Mesodermal cell (in vitro differentiated cells): ENCODE measurements around the gene CCDC18.
"Not testable (repeated sequence)": the region's sequence is repeated elsewhere in the genome, so short reads cannot be mapped to it uniquely, and the experiment has no call there.

ENCODE experiments used
- H3K27ac ChIP-seq: 2 replicates; pipeline ENCODE4 v1.7.0; 2013; ENCODE audit warnings: mild to moderate bottlenecking, low read depth, low read length, moderate library complexity; ENCODE audit not compliant: severe bottlenecking
- H3K36me3 ChIP-seq: 2 replicates; pipeline ENCODE4 v1.7.1; 2013; ENCODE audit warnings: mild to moderate bottlenecking, low read length, moderate library complexity; ENCODE audit not compliant: control insufficient read depth, insufficient read depth
- H3K4me1 ChIP-seq: one replicate; pipeline ENCODE4 v1.7.1; 2013; ENCODE audit warnings: mild to moderate bottlenecking, low read length; ENCODE audit not compliant: insufficient read depth, control insufficient read depth, poor library complexity, severe bottlenecking
- H3K4me3 ChIP-seq: 2 replicates; pipeline ENCODE4 v1.7.0; 2013; ENCODE audit warnings: low read length, control low read depth, mild to moderate bottlenecking; ENCODE audit not compliant: insufficient read depth, poor library complexity, severe bottlenecking; ENCODE audit errors: extremely low read depth
- H3K9me3 ChIP-seq: 2 replicates; pipeline ENCODE4 v1.7.1; 2013; ENCODE audit warnings: mild to moderate bottlenecking, low read length, moderate library complexity; ENCODE audit not compliant: control insufficient read depth
- WGBS, 2 experiments: methylation state at CpG; one replicate each; pipeline ENCODE4 v1.1.5; 2013; ENCODE audit warnings: missing lambda C conversion rate in 2 of 2; ENCODE audit not compliant: insufficient coverage in 2 of 2; 5-methylcytosine and 5-hydroxymethylcytosine counted together

CCDC18 gene

DNA sequence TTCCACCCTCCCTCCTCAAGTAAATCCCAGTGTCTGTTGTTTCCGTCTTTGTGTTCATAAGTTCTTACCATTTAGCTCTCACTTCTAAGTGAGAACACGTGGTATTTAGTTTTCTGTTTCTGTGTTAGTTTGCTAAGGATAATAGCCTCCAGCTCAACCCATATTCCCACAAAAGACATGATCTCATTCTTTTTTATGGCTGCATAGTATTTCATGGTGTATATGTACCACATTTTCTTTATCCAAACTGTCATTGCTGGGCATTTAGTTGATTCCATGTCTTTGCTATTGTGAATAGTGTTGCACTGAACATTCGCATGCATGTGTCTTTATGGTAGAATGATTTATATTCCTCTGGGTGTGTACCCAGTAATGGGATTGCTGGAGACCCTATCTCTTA is 5.9 kb upstream of the CCDC18 start:
- H3K36me3 ChIP-seq = peaks cover 23% of the 10 kb centered on the region
- WGBS, 2 experiments = no CpG with 5 or more reads among the region's 3 CpGs

DNA sequence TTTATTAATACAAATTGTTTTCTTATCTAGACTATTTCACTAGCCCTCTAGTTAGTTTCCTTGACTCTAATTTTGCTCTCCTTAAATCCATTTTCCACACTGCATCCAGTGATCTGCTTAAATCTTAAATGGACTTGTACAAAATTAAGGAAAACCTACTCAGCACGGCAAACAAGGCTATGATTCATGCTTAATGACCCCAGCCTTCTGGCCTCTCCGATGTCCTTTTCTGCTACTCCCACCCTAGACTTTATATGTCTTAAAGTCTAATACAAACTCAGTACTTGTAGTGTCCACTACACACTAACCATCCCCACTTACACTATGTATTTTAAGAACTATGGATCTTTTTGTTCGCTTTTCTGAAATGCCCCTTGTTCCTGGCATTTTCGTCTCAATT is 2.5 kb upstream of the CCDC18 start:
- peaks cover 19% of the 10 kb centered on the region for H3K36me3 ChIP-seq
- peak overlapping the region; percentile 79 for H3K4me3 ChIP-seq
- H3K27ac ChIP-seq = no peak overlapping the region
- WGBS, 2 experiments = 58 to 84% methylated on average over 4 of the region's 4 CpGs
- H3K4me1 ChIP-seq = no peaks in the 10 kb centered on the region
- H3K9me3 ChIP-seq = no peaks in the 10 kb centered on the region

More for the DNA sequence above, 5.9 kb upstream of the CCDC18 start:
- H3K4me3 ChIP-seq, H3K27ac ChIP-seq, H3K4me1 ChIP-seq, H3K9me3 ChIP-seq: not testable (repeated sequence)

DNA sequence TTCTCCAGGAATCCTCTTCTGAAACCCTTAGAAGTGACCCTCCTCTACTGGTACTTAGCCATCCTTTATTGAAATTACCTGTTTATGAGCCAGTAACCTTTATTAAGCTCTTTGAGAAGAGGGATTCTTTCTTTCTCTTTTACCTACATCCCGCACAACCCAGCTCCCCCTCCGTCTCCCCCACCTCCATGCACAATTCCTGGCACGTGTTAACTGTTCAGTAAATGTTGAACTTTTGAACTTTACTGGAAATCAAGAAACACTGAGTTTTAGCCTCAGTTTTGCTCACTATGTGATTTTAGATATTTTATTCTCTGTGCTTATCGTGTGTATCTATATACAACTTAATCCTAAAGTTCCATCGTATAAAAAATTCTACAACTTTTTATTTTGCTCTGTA is 2.1 kb upstream of the CCDC18 start:
- H3K36me3 ChIP-seq = peaks cover 19% of the 10 kb centered on the region
- H3K27ac ChIP-seq = no peak overlapping the region
- H3K4me1 ChIP-seq = no peaks in the 10 kb centered on the region
- peak overlapping the region; percentile 79 for H3K4me3 ChIP-seq
- no peaks in the 10 kb centered on the region for H3K9me3 ChIP-seq
- no CpG with 5 or more reads among the region's 5 CpGs for WGBS, 2 experiments

DNA sequence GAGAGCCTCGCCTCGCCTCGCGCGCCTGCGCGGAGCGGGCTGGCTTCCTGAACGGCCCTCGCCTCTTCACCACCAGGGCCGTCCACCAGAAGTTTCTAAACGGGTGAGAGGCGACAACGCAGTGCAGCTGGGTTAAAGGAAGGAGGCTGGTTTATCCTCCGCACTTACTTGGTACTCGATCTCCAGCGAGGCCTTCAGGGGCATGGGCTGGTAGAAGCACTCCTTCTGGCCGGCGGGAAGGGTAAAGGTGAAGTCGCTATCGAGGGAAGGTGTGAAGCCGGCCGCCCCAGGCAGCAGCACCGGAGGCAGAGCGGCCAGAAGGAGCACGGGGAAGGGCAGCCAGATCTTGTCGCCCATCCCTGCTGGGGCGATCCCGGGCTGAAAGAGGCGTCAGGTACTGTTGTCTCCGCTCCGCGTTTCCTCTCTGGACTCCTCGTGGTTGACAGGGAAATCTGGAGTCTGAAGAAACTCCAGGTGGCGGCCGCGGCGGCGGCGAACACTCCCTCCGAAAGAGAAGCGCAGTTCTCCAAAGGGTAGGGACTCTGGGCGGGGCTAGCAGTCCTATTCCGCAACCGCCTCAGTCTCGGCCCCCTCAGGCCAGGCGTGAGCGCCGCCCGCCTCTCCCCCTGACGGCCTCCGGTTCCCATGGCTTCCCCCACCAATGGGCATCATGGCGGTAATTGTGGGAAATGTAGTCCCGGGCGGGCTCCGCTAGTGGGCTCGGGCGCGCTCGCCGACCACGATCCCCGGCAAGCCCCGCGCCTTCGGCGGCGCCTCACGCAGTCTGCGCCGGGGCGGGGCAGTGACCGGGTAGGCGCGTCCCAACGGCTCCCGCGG is 420 bp upstream of the CCDC18 start, which contains the start of gene TMED5:
TSS of gene TMED5 (minus strand) at position 528 of the 837 bp plus-strand sequence. CDS start at position 357, 171 bp downstream.
- Histone ChIP-seq H3K9me3 (no peaks in the 10 kb centered on the region), H3K4me3 (peak within 1 kb of the TSS; percentile 79), H3K36me3 (peaks cover 12% of the 10 kb centered on the region), H3K27ac (peak within 1 kb of the TSS; percentile 92), H3K4me1 (no peaks in the 10 kb centered on the region)
- WGBS, 2 experiments = 0% methylated on average over 53 to 57 of the region's 78 CpGs

DNA sequence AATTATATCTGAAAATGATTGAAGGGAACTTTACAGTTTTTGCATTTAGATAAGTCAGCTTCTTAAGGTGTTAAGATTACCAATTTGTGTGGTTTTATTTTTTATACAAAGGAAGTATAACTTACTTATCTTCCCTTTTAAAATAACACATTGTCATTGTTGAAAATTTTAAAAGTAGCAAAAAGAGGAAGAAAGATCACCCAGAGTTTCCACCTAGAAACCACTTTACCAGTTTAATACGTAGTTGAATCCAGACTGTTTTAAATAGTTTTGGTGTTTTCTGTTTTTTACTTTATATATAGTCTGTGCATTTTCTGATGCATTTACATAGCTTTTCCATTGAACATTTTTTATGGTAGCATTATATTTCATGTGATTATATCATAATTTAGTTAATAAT is 6.1 kb downstream of the CCDC18 start:
- no peak overlapping the region for H3K27ac ChIP-seq
- H3K36me3 ChIP-seq = peaks cover 20% of the 10 kb centered on the region
- no CpG with 5 or more reads among the region's 1 CpG for WGBS, 2 experiments
- H3K4me3 ChIP-seq = no peak overlapping the region
- no peaks in the 10 kb centered on the region for H3K9me3 ChIP-seq
- no peaks in the 10 kb centered on the region for H3K4me1 ChIP-seq

DNA sequence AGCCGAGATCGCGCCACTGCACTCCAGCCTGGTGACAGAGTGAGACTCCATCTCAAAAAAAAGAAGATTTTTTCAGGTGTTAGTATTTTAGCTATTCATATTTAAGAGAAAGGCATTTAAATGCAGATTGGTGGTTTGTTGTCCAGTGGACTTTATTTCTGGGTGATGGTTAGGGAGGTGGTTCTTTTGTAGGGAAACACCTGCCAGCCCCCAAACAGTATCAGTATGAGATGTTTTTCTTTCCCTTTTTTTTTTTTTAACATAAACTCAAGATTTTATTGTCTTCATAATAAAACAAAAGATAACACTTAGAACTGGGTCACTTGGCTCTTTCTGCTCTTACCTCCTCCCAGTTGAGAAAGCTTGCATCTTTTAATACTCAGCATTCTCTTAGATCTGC is 9.9 kb downstream of the CCDC18 start:
- Histone ChIP-seq H3K27ac (no peak overlapping the region), H3K9me3 (no peaks in the 10 kb centered on the region), H3K4me3 (no peak overlapping the region), H3K4me1 (no peaks in the 10 kb centered on the region), H3K36me3 (peaks cover 37% of the 10 kb centered on the region)
- WGBS, 2 experiments = 100% methylated on average over 3 of the region's 3 CpGs; no CpG with 5 or more reads in 1 of the 2 experiments

DNA sequence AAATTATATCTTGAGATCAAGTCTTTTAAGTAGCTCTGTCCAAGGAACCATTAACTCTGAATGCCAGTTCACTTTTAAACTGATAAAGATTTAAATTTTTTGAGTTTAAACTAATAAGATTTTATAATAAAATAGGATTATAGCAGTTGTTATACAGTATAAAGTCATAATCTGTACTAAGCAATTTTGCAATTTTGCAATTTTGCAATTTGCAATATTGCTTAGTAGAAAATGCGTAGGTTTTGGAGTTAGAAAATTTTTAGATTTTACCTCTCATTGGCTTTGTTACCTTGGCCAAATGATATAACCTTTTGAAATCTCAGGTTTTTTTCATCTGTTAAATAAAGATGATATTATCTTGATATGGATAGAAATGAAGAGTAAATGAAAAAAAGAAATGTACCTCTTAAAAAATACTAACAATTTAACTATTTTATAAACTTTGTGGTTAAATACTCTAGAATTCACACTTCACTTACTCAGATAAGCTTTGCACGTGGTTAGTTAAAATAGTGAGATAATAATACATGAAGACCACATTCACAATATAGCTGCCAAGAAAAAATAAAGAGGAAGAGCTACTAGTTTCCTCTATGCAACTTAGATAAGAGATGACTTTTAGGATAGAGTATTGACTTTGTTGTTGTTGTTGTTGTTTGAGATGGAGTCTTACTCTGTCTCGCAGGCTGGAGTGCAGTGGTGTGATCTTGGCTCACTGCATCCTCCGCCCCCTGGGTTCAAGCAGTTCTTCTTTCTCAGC is 13.9 kb downstream of the CCDC18 start:
- Histone ChIP-seq H3K36me3 (peaks cover 42% of the 10 kb centered on the region), H3K9me3 (no peaks in the 10 kb centered on the region), H3K4me3 (no peak overlapping the region), H3K27ac (no peak overlapping the region), H3K4me1 (no peaks in the 10 kb centered on the region)
- 70% methylated on average over 2 of the region's 4 CpGs; no CpG with 5 or more reads in 1 of the 2 experiments for WGBS, 2 experiments

DNA sequence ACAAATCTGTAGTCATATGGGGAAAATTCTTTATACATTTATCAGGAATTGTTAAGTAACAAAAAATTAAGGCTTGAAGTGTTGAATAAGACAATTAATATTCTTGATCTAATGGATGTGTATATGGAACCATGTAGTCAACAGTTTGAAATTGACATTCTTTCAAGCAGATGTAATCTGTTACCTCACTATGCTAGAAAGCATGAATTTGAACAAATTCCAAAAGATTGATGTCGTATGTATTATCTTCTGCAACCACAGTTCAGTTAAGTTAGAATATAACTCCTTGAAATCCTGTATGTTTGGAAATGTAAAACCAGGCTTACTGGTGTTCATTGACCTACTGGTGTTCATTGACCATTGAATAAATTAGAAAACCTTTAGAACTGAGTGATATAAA is 16.1 kb downstream of the CCDC18 start:
- H3K9me3 ChIP-seq = no peaks in the 10 kb centered on the region
- H3K4me3 ChIP-seq = no peak overlapping the region
- H3K4me1 ChIP-seq = no peaks in the 10 kb centered on the region
- H3K36me3 ChIP-seq = peaks cover 45% of the 10 kb centered on the region
- H3K27ac ChIP-seq = no peak overlapping the region
- 100% methylated on average over 1 of the region's 1 CpG; no CpG with 5 or more reads in 1 of the 2 experiments for WGBS, 2 experiments

DNA sequence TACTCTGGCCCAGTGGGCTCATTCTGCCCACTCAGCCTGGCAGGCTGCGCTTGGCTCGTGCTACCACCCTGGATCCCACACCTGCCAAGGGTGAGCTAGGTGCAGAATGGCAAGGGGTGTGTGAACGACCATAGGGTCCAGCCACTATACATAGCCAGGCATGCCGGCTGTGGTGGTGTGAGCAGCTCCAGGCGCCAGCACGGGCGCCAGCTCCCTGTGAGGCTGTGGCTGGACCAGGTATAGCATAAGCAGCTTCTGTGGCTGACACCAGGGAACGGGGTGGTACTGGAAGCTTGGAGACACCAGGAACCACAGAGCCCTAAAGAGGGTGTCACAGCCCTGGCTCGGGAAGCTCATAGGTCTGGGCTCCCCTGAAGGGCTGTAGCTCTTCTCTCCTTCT is 18.6 kb downstream of the CCDC18 start:
- WGBS, 2 experiments = 100% methylated on average over 6 to 7 of the region's 9 CpGs

DNA sequence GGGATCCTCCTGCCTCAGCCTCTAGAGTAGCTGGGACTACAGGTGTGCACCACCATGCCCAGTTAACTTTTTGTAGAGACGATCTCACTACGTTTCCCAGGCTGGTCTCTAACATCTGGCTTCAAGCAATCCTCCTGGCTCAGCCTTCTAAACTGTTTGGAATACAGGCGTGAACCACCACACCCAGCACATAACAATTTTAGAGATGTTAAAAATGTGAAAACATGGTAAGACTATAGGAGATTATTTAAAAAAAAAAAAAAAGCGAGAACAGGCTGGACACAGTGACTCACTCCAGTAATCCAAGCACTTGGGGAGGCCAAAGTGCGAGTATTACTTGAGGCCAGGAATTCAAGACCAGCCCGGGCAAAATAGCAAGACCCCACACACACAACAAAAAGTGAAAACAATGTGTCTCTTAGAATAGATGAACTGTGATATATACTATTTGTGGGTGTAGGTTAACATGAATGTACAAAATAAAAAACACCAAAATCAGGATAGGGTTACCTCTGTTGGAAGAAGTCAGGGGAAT is 19.6 kb downstream of the CCDC18 start:
- no peaks in the 10 kb centered on the region for H3K4me1 ChIP-seq
- H3K36me3 ChIP-seq = peaks cover 53% of the 10 kb centered on the region
- no peaks in the 10 kb centered on the region for H3K9me3 ChIP-seq
- no peak overlapping the region for H3K4me3 ChIP-seq
- no peak overlapping the region for H3K27ac ChIP-seq
- 80 to 85% methylated on average over 1 to 2 of the region's 6 CpGs for WGBS, 2 experiments

More for the DNA sequence above, 18.6 kb downstream of the CCDC18 start:
- Histone ChIP-seq H3K9me3 (no peaks in the 10 kb centered on the region), H3K36me3 (peaks cover 52% of the 10 kb centered on the region), H3K4me3 (no peak overlapping the region), H3K4me1 (no peaks in the 10 kb centered on the region), H3K27ac (no peak overlapping the region)
